ENCODE measurements around the gene IQCN.

DNA sequence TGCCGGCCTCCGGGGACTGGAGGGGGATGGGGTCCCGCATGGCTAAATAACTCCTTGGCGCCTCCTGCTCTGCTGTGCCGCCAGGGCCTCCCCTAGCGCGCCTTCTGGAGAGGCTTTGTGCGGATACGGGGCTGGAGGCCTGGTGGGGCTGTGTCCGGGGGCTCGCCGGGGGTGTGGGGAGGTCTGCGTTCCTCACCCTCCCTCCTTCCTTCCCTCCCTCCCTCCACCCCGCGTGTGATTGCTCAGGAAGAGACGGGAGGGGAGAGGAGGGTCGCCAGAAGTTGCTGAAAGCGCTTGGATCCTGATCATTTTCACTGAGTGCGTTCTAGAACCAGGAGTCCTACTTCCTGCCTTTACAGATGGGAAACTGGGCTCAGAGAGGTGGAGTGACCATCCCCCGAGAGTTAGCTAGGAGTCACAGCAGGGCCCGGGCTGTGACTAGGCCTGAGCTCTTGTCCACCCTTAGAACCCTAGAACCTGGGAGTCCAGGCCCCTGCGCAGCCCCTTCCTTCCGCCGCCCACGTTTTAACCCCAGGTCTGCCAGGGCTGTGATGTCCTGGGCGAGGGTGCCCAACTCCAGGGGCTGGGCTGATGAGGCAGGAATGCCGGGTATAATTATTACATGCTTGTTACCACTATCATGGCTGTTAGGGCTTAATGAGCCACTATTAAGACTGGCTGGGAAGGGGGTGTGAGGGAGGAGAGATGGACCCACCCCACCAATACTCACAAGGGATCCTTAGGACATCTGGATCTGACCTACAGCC is 8.0 kb upstream of the IQCN start:
- TF ChIP-seq, protein P1, sequence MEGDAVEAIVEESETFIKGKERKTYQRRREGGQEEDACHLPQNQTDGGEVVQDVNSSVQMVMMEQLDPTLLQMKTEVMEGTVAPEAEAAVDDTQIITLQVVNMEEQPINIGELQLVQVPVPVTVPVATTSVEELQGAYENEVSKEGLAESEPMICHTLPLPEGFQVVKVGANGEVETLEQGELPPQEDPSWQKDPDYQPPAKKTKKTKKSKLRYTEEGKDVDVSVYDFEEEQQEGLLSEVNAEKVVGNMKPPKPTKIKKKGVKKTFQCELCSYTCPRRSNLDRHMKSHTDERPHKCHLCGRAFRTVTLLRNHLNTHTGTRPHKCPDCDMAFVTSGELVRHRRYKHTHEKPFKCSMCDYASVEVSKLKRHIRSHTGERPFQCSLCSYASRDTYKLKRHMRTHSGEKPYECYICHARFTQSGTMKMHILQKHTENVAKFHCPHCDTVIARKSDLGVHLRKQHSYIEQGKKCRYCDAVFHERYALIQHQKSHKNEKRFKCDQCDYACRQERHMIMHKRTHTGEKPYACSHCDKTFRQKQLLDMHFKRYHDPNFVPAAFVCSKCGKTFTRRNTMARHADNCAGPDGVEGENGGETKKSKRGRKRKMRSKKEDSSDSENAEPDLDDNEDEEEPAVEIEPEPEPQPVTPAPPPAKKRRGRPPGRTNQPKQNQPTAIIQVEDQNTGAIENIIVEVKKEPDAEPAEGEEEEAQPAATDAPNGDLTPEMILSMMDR (IDR thresholded peaks at IDR 0.05): peak in 2 of 4 experiments; percentile 34 to 37
- TF ChIP-seq POLR2A (IDR thresholded peaks at IDR 0.05): no peak

Data from uterus (tissue), 2 donors.